Keratinocyte (primary cell): ENCODE data around the gene CNIH2.

ENCODE experiments used
- EZH2 ChIP-seq: IDR thresholded peaks from one replicate; pipeline ENCODE4 v1.6.1; 2012; ENCODE audit warnings: inconsistent platforms, mild to moderate bottlenecking, low read length, moderate library complexity
- TF ChIP-seq, protein P1 (sequence below), 3 experiments: IDR thresholded peaks in 1 of 3; conservative IDR thresholded peaks in 1 of 3; optimal IDR thresholded peaks in 1 of 3; 2 replicates in 2 of 3; 3 replicates in 1 of 3; pipeline versions ENCODE3 to v1.5.1; 2011; ENCODE audit warnings: low read length in 3 of 3, mild to moderate bottlenecking in 3 of 3, moderate library complexity in 2 of 3, control low read depth in 1 of 3, inconsistent platforms in 1 of 3; ENCODE audit not compliant: insufficient read depth in 2 of 3; ENCODE audit errors: extremely low read depth in 1 of 3

DNA sequence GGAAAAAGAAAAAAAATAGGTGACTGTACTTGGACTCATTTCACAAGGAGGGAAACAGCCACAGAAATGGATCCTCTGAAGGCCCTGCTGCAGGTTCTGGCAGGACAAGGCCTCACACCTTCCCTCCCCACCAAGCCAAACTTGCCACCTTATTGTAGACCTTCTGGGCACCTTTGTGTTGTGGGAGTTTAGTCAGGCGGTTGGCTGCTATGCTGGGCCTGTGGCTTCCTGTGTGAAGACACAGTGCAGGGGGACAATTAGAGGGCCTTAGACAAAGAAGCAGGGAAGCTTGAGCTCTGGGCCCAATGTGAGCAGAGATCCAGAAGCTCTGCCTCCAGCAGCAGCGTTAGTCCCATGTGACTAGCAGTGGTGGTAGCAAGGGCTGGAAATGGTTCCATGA, 5.4 kb upstream of the CNIH2 start:
- TF ChIP-seq, protein P1, sequence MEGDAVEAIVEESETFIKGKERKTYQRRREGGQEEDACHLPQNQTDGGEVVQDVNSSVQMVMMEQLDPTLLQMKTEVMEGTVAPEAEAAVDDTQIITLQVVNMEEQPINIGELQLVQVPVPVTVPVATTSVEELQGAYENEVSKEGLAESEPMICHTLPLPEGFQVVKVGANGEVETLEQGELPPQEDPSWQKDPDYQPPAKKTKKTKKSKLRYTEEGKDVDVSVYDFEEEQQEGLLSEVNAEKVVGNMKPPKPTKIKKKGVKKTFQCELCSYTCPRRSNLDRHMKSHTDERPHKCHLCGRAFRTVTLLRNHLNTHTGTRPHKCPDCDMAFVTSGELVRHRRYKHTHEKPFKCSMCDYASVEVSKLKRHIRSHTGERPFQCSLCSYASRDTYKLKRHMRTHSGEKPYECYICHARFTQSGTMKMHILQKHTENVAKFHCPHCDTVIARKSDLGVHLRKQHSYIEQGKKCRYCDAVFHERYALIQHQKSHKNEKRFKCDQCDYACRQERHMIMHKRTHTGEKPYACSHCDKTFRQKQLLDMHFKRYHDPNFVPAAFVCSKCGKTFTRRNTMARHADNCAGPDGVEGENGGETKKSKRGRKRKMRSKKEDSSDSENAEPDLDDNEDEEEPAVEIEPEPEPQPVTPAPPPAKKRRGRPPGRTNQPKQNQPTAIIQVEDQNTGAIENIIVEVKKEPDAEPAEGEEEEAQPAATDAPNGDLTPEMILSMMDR (optimal IDR thresholded peaks at IDR 0.05 in 1 of 3, IDR thresholded peaks at IDR 0.05 in 1 of 3, conservative IDR thresholded peaks at IDR 0.05 in 1 of 3; ENCODE audit: extremely low read depth in 1 of 3, insufficient read depth in 2 of 3, low read length in 3 of 3) = no peak
- no peak for TF ChIP-seq EZH2
